KBM-7 (cell line): ENCODE results near the gene LRP10.
A peak's percentile ranks its signal among the peaks of the same experiment; 100 is the strongest.
"Not testable (repeated sequence)": the region's sequence is repeated elsewhere in the genome, so short reads cannot be mapped to it uniquely, and the experiment has no call there.

ENCODE experiments used
- DNase-seq: peaks from one replicate; pipeline ENCODE4 v3.0.0-alpha.2; 2015
- in situ Hi-C: fragments of 300-500 bp; cut with MboI; formaldehyde crosslinking; loops from 2 replicates; pipeline ENCODE4 v1.14.3; 2020; ENCODE audit warnings: low sequenced_read_pairs, low pct_unique_long_range_greater_than_20kb, mixed read lengths

The LRP10 gene

GRCh38 chr14:22842211-22843122 lies 29.1 kb upstream of the LRP10 start:
- no peak for DNase-seq
- in situ Hi-C loops = no loop called here

GRCh38 chr14:22843123-22843925 lies 28.2 kb upstream of the LRP10 start:
- in situ Hi-C loops = no loop called here

GRCh38 chr14:22844221-22845102 lies 27.1 kb upstream of the LRP10 start:
- DNase-seq = no peak
- in situ Hi-C loops = no loop called here

More at GRCh38 chr14:22843123-22843925, 28.2 kb upstream of the LRP10 start:
- DNase-seq = no peak

GRCh38 chr14:22845103-22845394 lies 26.5 kb upstream of the LRP10 start:
- in situ Hi-C loops = no loop called here
- no peak for DNase-seq

- in situ Hi-C loops = no loop called here
- DNase-seq = no peak
Observed at GRCh38 chr14:22845821-22846625, 25.5 kb upstream of the LRP10 start.

- in situ Hi-C loops = no loop called here
- no peak for DNase-seq
Observed at GRCh38 chr14:22846811-22847307, 24.7 kb upstream of the LRP10 start.

- in situ Hi-C loops = no loop called here
- no peak for DNase-seq
Observed at GRCh38 chr14:22847661-22848341, 23.7 kb upstream of the LRP10 start.

- in situ Hi-C loops = no loop called here
- DNase-seq = peak; percentile 27
Observed at GRCh38 chr14:22848351-22849164, 23.0 kb upstream of the LRP10 start.

GRCh38 chr14:22849212-22849819 lies 22.2 kb upstream of the LRP10 start:
- no peak for DNase-seq
- in situ Hi-C loops = no loop called here

GRCh38 chr14:22850944-22851764 lies 20.4 kb upstream of the LRP10 start:
- DNase-seq = peak; percentile 60
- in situ Hi-C loops = no loop called here

- in situ Hi-C loops = not testable (repeated sequence)
Observed at GRCh38 chr14:22852178-22852577, 19.4 kb upstream of the LRP10 start.

GRCh38 chr14:22852599-22852939 lies 19.0 kb upstream of the LRP10 start:
- in situ Hi-C loops = no loop called here
- DNase-seq = no peak

More at GRCh38 chr14:22852178-22852577, 19.4 kb upstream of the LRP10 start:
- DNase-seq = not testable (repeated sequence)

GRCh38 chr14:22852940-22853767 lies 18.4 kb upstream of the LRP10 start:
- in situ Hi-C loops = no loop called here
- DNase-seq = peak; percentile 93

GRCh38 chr14:22854296-22854695 lies 17.2 kb upstream of the LRP10 start:
- DNase-seq, in situ Hi-C loops: not testable (repeated sequence)
